ENCODE measurements around the gene GAB2.

The GAB2 gene

GRCh38 chr11:78199653-78200015, 218.0 kb downstream of the GAB2 start:
- Histone ChIP-seq H3K4me1 (ENCODE audit: control insufficient read depth, insufficient read depth, low read length) (no peaks in the 10 kb centered on the region), H3K36me3 (ENCODE audit: insufficient read depth, low read length) (peaks cover 45% of the 10 kb centered on the region), H3K9ac (ENCODE audit: low read depth, low read length) (no peak overlapping the region), H3K4me3 (ENCODE audit: low read length) (no peak overlapping the region), H3K4me2 (ENCODE audit: low read length) (no peak overlapping the region), H3K27me3 (ENCODE audit: control insufficient read depth, insufficient read depth, low read length) (no peaks in the 10 kb centered on the region), H3K9me3 (replicated peaks; ENCODE audit: low read length) (no peaks in the 10 kb centered on the region)

- Histone ChIP-seq H3K27me3 (ENCODE audit: control insufficient read depth, insufficient read depth, low read length) (no peaks in the 10 kb centered on the region), H3K4me3 (ENCODE audit: low read length) (no peak overlapping the region), H3K9ac (ENCODE audit: low read depth, low read length) (no peak overlapping the region), H3K36me3 (ENCODE audit: insufficient read depth, low read length) (peaks cover 45% of the 10 kb centered on the region), H3K4me2 (ENCODE audit: low read length) (no peak overlapping the region), H3K4me1 (ENCODE audit: control insufficient read depth, insufficient read depth, low read length) (no peaks in the 10 kb centered on the region), H3K9me3 (replicated peaks; ENCODE audit: low read length) (no peaks in the 10 kb centered on the region)
Observed at GRCh38 chr11:78199015-78199652, 218.5 kb downstream of the GAB2 start.

GRCh38 chr11:78197816-78198215, 219.8 kb downstream of the GAB2 start:
- Histone ChIP-seq H3K4me2 (ENCODE audit: low read length) (no peak overlapping the region), H3K36me3 (ENCODE audit: insufficient read depth, low read length) (peaks cover 40% of the 10 kb centered on the region), H3K9ac (ENCODE audit: low read depth, low read length) (no peak overlapping the region), H3K27me3 (ENCODE audit: control insufficient read depth, insufficient read depth, low read length) (no peaks in the 10 kb centered on the region), H3K4me3 (ENCODE audit: low read length) (no peak overlapping the region), H3K9me3 (replicated peaks; ENCODE audit: low read length) (no peaks in the 10 kb centered on the region), H3K4me1 (ENCODE audit: control insufficient read depth, insufficient read depth, low read length) (peaks cover 8% of the 10 kb centered on the region)

GRCh38 chr11:78196661-78197091, 220.9 kb downstream of the GAB2 start:
- Histone ChIP-seq H3K4me3 (ENCODE audit: low read length) (no peak overlapping the region), H3K4me2 (ENCODE audit: low read length) (no peak overlapping the region), H3K9me3 (replicated peaks; ENCODE audit: low read length) (no peaks in the 10 kb centered on the region), H3K9ac (ENCODE audit: low read depth, low read length) (no peak overlapping the region), H3K4me1 (ENCODE audit: control insufficient read depth, insufficient read depth, low read length) (peaks cover 18% of the 10 kb centered on the region), H3K36me3 (ENCODE audit: insufficient read depth, low read length) (peaks cover 38% of the 10 kb centered on the region), H3K27me3 (ENCODE audit: control insufficient read depth, insufficient read depth, low read length) (no peaks in the 10 kb centered on the region)

GRCh38 chr11:78195917-78196560, 221.6 kb downstream of the GAB2 start:
- Histone ChIP-seq H3K4me3 (ENCODE audit: low read length) (no peak overlapping the region), H3K9me3 (replicated peaks; ENCODE audit: low read length) (no peaks in the 10 kb centered on the region), H3K4me1 (ENCODE audit: control insufficient read depth, insufficient read depth, low read length) (peaks cover 24% of the 10 kb centered on the region), H3K27me3 (ENCODE audit: control insufficient read depth, insufficient read depth, low read length) (no peaks in the 10 kb centered on the region), H3K9ac (ENCODE audit: low read depth, low read length) (no peak overlapping the region), H3K4me2 (ENCODE audit: low read length) (no peak overlapping the region), H3K36me3 (ENCODE audit: insufficient read depth, low read length) (peaks cover 38% of the 10 kb centered on the region)

GRCh38 chr11:78194490-78194889, 223.1 kb downstream of the GAB2 start:
- Histone ChIP-seq H3K36me3 (ENCODE audit: insufficient read depth, low read length) (peaks cover 25% of the 10 kb centered on the region), H3K27me3 (ENCODE audit: control insufficient read depth, insufficient read depth, low read length) (no peaks in the 10 kb centered on the region), H3K4me1 (ENCODE audit: control insufficient read depth, insufficient read depth, low read length) (peaks cover 39% of the 10 kb centered on the region), H3K4me2 (ENCODE audit: low read length) (no peak overlapping the region), H3K9me3 (replicated peaks; ENCODE audit: low read length) (no peaks in the 10 kb centered on the region), H3K4me3 (ENCODE audit: low read length) (no peak overlapping the region), H3K9ac (ENCODE audit: low read depth, low read length) (no peak overlapping the region)

GRCh38 chr11:78193806-78194205, 223.8 kb downstream of the GAB2 start:
- H3K27me3 ChIP-seq (ENCODE audit: control insufficient read depth, insufficient read depth, low read length) = no peaks in the 10 kb centered on the region
- H3K4me3 ChIP-seq (ENCODE audit: low read length) = no peak overlapping the region
- peaks cover 43% of the 10 kb centered on the region for H3K4me1 ChIP-seq (ENCODE audit: control insufficient read depth, insufficient read depth, low read length)
- H3K4me2 ChIP-seq (ENCODE audit: low read length) = no peak overlapping the region
- H3K36me3 ChIP-seq (ENCODE audit: insufficient read depth, low read length) = peaks cover 18% of the 10 kb centered on the region
- no peak overlapping the region for H3K9ac ChIP-seq (ENCODE audit: low read depth, low read length)
- no peaks in the 10 kb centered on the region for H3K9me3 ChIP-seq (replicated peaks; ENCODE audit: low read length)

GRCh38 chr11:78192911-78193351, 224.7 kb downstream of the GAB2 start:
- peak overlapping the region; percentile 11 for H3K4me3 ChIP-seq (ENCODE audit: low read length)
- no peaks in the 10 kb centered on the region for H3K27me3 ChIP-seq (ENCODE audit: control insufficient read depth, insufficient read depth, low read length)
- peak overlapping the region; percentile 46 for H3K9ac ChIP-seq (ENCODE audit: low read depth, low read length)
- peaks cover 10% of the 10 kb centered on the region for H3K36me3 ChIP-seq (ENCODE audit: insufficient read depth, low read length)
- H3K4me1 ChIP-seq (ENCODE audit: control insufficient read depth, insufficient read depth, low read length) = peaks cover 43% of the 10 kb centered on the region
- H3K4me2 ChIP-seq (ENCODE audit: low read length) = peak overlapping the region; percentile 42
- no peaks in the 10 kb centered on the region for H3K9me3 ChIP-seq (replicated peaks; ENCODE audit: low read length)

- Histone ChIP-seq H3K4me3 (ENCODE audit: low read length) (peak overlapping the region; percentile 11), H3K9me3 (replicated peaks; ENCODE audit: low read length) (no peaks in the 10 kb centered on the region), H3K36me3 (ENCODE audit: insufficient read depth, low read length) (peaks cover 6% of the 10 kb centered on the region), H3K4me1 (ENCODE audit: control insufficient read depth, insufficient read depth, low read length) (peaks cover 47% of the 10 kb centered on the region), H3K4me2 (ENCODE audit: low read length) (peak overlapping the region; percentile 42), H3K27me3 (ENCODE audit: control insufficient read depth, insufficient read depth, low read length) (no peaks in the 10 kb centered on the region), H3K9ac (ENCODE audit: low read depth, low read length) (peak overlapping the region; percentile 46)
Observed at GRCh38 chr11:78192223-78192719, 225.3 kb downstream of the GAB2 start.

GRCh38 chr11:78190871-78191538, 226.6 kb downstream of the GAB2 start:
- Histone ChIP-seq H3K9ac (ENCODE audit: low read depth, low read length) (no peak overlapping the region), H3K36me3 (ENCODE audit: insufficient read depth, low read length) (no peaks in the 10 kb centered on the region), H3K4me2 (ENCODE audit: low read length) (peak overlapping the region; percentile 90), H3K4me3 (ENCODE audit: low read length) (no peak overlapping the region), H3K9me3 (replicated peaks; ENCODE audit: low read length) (no peaks in the 10 kb centered on the region), H3K27me3 (ENCODE audit: control insufficient read depth, insufficient read depth, low read length) (no peaks in the 10 kb centered on the region), H3K4me1 (ENCODE audit: control insufficient read depth, insufficient read depth, low read length) (peaks cover 59% of the 10 kb centered on the region)

- Histone ChIP-seq H3K4me1 (ENCODE audit: control insufficient read depth, insufficient read depth, low read length) (peaks cover 65% of the 10 kb centered on the region), H3K4me3 (ENCODE audit: low read length) (peak overlapping the region; percentile 88), H3K9me3 (replicated peaks; ENCODE audit: low read length) (no peaks in the 10 kb centered on the region), H3K36me3 (ENCODE audit: insufficient read depth, low read length) (no peaks in the 10 kb centered on the region), H3K4me2 (ENCODE audit: low read length) (peak overlapping the region; percentile 90), H3K27me3 (ENCODE audit: control insufficient read depth, insufficient read depth, low read length) (no peaks in the 10 kb centered on the region), H3K9ac (ENCODE audit: low read depth, low read length) (no peak overlapping the region)
Observed at GRCh38 chr11:78190374-78190773, 227.2 kb downstream of the GAB2 start.
